Upper lobe of right lung (tissue), 1 donor: ENCODE data around the gene KIF16B. TPM values are rescaled to one million over a fixed set of nuclear protein-coding genes. Genes with fewer than 3 reads are reported as not detected.

Source experiments
- ATAC-seq: fragments of 200-7000 bp; cut with Tn5 transposase; one replicate; pipeline ENCODE4 v1.9.1; 2020; ENCODE audit warnings: mild to moderate bottlenecking, moderate library complexity
- DNase-seq: peaks from one replicate; pipeline ENCODE4 v3.0.0-alpha.2; 2020
- H3K27ac ChIP-seq: fragments of 200-600 bp; one replicate; pipeline ENCODE4 v1.8.0; 2022
- H3K27me3 ChIP-seq: fragments of 200-600 bp; one replicate; pipeline ENCODE4 v1.8.0; 2022; ENCODE audit warnings: mild to moderate bottlenecking
- H3K36me3 ChIP-seq: fragments of 200-600 bp; one replicate; pipeline ENCODE4 v1.8.0; 2022
- H3K4me1 ChIP-seq: fragments of 200-600 bp; one replicate; pipeline ENCODE4 v1.8.0; 2022
- H3K4me3 ChIP-seq: fragments of 200-600 bp; one replicate; pipeline ENCODE4 v1.8.0; 2022; ENCODE audit warnings: mild to moderate bottlenecking
- H3K9me3 ChIP-seq: fragments of 200-600 bp; one replicate; pipeline ENCODE4 v1.8.0; 2022
- CTCF ChIP-seq: fragments of 200-600 bp; IDR thresholded peaks from one replicate; pipeline ENCODE4 v1.8.0; 2022; ENCODE audit warnings: antibody characterized with exemption
- intact Hi-C: fragments of 100-400 bp; cut with DNase I; formaldehyde crosslinking; loops from one replicate; pipeline ENCODE4 v1.11.0; 2022
- total RNA-seq: library from RNA; stranded (reverse); fragmentation: NEBNext Ultra II Directional; extraction: Animal tissue kit (Norgen Biotek cat#: 25700); gene quantifications from one replicate; pipeline ENCODE4 v1.2.1, GENCODE V29; 2021
- donor health status: DM: no; HTN: yes; CAD: no; lungs with severe emphysema.

KIF16B gene
- total RNA-seq, 1 donor from 2014 or later, result 21.6 TPM

GRCh38 chr20:16541226-16541625 is 32.0 kb downstream of the KIF16B start:
- Histone ChIP-seq H3K4me1 (peaks cover 4% of the 10 kb centered on the region), H3K27ac (no peak overlapping the region), H3K27me3 (no peaks in the 10 kb centered on the region), H3K4me3 (no peak overlapping the region), H3K36me3 (no peaks in the 10 kb centered on the region), H3K9me3 (no peaks in the 10 kb centered on the region)
- no peak for DNase-seq
- no peak for TF ChIP-seq CTCF
- ATAC-seq, result no peak
- intact Hi-C loops, result no loop called here

DNA sequence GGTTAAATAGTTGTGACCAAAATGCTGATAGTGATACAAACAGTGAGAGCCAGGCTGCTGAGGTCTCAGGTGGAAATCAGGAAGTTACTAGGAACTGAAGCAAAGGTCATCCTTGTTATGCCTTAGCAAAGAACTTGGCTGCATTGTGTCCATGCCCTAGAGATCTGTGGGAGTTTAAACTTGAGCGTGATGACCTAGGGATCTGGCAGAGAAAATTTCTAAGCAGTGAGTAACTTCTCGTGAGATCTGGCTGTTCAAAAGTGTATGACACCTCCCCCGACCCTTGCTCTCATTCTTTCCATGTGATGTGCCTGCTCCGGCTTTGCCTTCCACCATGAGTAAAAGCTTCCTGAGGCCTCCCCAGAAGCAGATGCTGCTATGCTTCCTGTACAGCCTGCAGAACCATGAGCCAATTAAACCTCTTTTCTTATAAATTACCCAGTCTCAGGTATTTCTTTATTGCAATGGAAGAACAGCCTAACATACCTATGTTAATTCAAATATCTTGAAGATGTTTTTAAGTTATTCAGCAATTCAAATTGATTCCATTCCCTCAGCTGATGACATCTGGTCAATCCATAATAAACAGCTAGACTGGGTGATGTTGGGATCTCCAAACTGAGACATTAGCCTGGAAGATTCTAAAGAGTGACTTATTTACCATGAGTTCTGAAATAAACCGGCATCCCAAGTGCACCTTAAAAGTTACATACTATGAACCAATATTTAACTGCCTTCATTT is 33.8 kb downstream of the KIF16B start:
- no peak for ATAC-seq
- Histone ChIP-seq H3K9me3 (no peaks in the 10 kb centered on the region), H3K4me3 (no peak overlapping the region), H3K4me1 (peaks cover 4% of the 10 kb centered on the region), H3K27me3 (no peaks in the 10 kb centered on the region), H3K27ac (no peak overlapping the region), H3K36me3 (no peaks in the 10 kb centered on the region)
- TF ChIP-seq CTCF, result no peak
- no peak for DNase-seq
- intact Hi-C loops, result no loop called here

DNA sequence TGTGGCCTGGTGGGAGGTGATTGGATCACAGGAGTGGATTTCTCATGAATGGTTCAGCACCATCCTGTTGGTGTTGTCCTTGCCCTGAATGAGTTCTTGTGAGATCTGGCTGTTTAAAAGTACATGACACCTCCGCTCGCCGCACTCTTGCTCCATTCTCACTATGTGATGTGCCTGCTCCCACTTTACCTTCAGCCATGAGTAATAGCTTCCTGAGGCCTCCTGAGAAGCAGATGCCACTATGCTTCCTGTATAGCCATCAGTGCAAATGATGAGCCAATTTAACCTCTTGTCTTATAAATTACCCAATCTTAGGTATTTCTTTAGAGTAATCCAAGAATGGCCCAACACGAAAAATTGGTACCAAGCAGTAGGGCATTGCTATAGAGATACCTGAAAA is 34.5 kb downstream of the KIF16B start:
- no peak overlapping the region for H3K27ac ChIP-seq
- DNase-seq (no peak), ATAC-seq (no peak)
- H3K9me3 ChIP-seq, result no peaks in the 10 kb centered on the region
- no peak overlapping the region for H3K4me3 ChIP-seq
- intact Hi-C loops, result no loop called here
- H3K36me3 ChIP-seq, result no peaks in the 10 kb centered on the region
- no peak for TF ChIP-seq CTCF
- no peaks in the 10 kb centered on the region for H3K27me3 ChIP-seq
- peaks cover 4% of the 10 kb centered on the region for H3K4me1 ChIP-seq

DNA sequence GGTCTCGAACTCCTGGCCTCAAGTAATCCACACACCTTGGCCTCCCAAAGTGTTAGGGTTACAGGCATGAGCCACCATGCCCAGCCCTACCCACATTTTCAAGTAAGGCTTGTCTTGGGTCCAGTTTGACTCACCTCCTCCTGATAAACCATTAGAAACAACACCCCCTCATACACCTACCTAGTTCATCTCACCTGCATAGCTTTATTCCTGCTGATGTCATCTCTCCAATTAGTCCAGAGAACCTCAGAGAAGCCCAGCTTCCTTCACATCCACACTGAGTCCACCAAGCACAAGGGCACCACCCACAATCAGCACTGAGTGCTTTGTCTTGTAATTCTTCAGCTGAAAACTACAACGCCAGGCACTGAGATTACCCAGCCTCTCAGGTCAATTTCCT is 35.3 kb downstream of the KIF16B start:
- TF ChIP-seq CTCF, result no peak
- H3K27ac ChIP-seq, result no peak overlapping the region
- H3K4me3 ChIP-seq, result no peak overlapping the region
- no peaks in the 10 kb centered on the region for H3K36me3 ChIP-seq
- ATAC-seq, result no peak
- no peak for DNase-seq
- H3K27me3 ChIP-seq, result no peaks in the 10 kb centered on the region
- intact Hi-C loops, result no loop called here
- peaks cover 4% of the 10 kb centered on the region for H3K4me1 ChIP-seq
- H3K9me3 ChIP-seq, result no peaks in the 10 kb centered on the region

- intact Hi-C loops, result no loop called here
- no peaks in the 10 kb centered on the region for H3K27me3 ChIP-seq
- no peak overlapping the region for H3K27ac ChIP-seq
- H3K4me1 ChIP-seq, result peaks cover 4% of the 10 kb centered on the region
- no peaks in the 10 kb centered on the region for H3K9me3 ChIP-seq
- DNase-seq (no peak), ATAC-seq (peak; percentile 71)
- no peak overlapping the region for H3K4me3 ChIP-seq
- no peaks in the 10 kb centered on the region for H3K36me3 ChIP-seq
- TF ChIP-seq CTCF, result no peak
Observed at GRCh38 chr20:16537025-16537665, 36.1 kb downstream of the KIF16B start.
